Measurements from ENCODE around the gene CD8B2. TPM values are rescaled to one million over a fixed set of nuclear protein-coding genes. Genes with fewer than 3 reads are reported as not detected.
A peak's percentile ranks its signal among the peaks of the same experiment; 100 is the strongest.

Gene CD8B2
- total RNA-seq, 1 experiment from 2014 or later, result 0.14 TPM

- Mint-ChIP-seq H3K27ac (ENCODE audit: unreplicated experiment) (peak overlapping the region; percentile 83), H3K4me1 (ENCODE audit: low read depth, unreplicated experiment) (peaks cover 8% of the 10 kb centered on the region), H3K27me3 (ENCODE audit: insufficient read depth, unreplicated experiment) (peaks cover 2% of the 10 kb centered on the region), H3K36me3 (ENCODE audit: insufficient read depth, unreplicated experiment) (no peaks in the 10 kb centered on the region), H3K4me3 (ENCODE audit: unreplicated experiment) (no peak overlapping the region), H3K9me3 (ENCODE audit: unreplicated experiment) (no peaks in the 10 kb centered on the region)
- TF ChIP-seq CTCF (IDR thresholded peaks at IDR 0.05; ENCODE audit: insufficient read depth in 1 of 2, low read depth in 1 of 2, low read length in 1 of 2, severe bottlenecking in 1 of 2, unreplicated experiment in 1 of 2), result no peak
- H3K4me3 ChIP-seq (ENCODE audit: low read depth, low read length), result no peak overlapping the region
- POLR2A ChIA-PET, result no interaction called here
- DNase-seq, result no peak
- no peaks in the 10 kb centered on the region for H3K36me3 ChIP-seq (ENCODE audit: control insufficient read depth, insufficient read depth, low read length)
- H3K4me1 ChIP-seq, result peaks cover 13% of the 10 kb centered on the region
- intact Hi-C loops (cut with micrococcal nuclease; ENCODE audit: unreplicated experiment), result no loop called here
- CTCF ChIA-PET, result no interaction called here
- no TSS peak for BruUV-seq (replicated peaks)
- no peaks in the 10 kb centered on the region for H3K27me3 ChIP-seq (replicated peaks; ENCODE audit: control insufficient read depth, insufficient read depth, low read length)
- H3K9me3 ChIP-seq, result no peaks in the 10 kb centered on the region
Measured at GRCh38 chr2:106530866-106531265, 43.7 kb downstream of the CD8B2 start.

- Mint-ChIP-seq H3K27me3 (ENCODE audit: insufficient read depth, unreplicated experiment) (peaks cover 2% of the 10 kb centered on the region), H3K36me3 (ENCODE audit: insufficient read depth, unreplicated experiment) (no peaks in the 10 kb centered on the region), H3K4me3 (ENCODE audit: unreplicated experiment) (no peak overlapping the region), H3K27ac (ENCODE audit: unreplicated experiment) (peak overlapping the region; percentile 83), H3K4me1 (ENCODE audit: low read depth, unreplicated experiment) (peaks cover 8% of the 10 kb centered on the region), H3K9me3 (ENCODE audit: unreplicated experiment) (no peaks in the 10 kb centered on the region)
- DNase-seq, result peak; percentile 41 to 69
- intact Hi-C loops (cut with micrococcal nuclease; ENCODE audit: unreplicated experiment), result no loop called here
- ChIA-PET CTCF (interaction anchor here (1.0 kb wide), 1 partner anchor 51 kb away, joined by 3 read pairs; no protein-coding TSS in a partner anchor), POLR2A (no interaction called here)
- Histone ChIP-seq H3K9me3 (no peaks in the 10 kb centered on the region), H3K4me1 (peaks cover 13% of the 10 kb centered on the region), H3K4me3 (ENCODE audit: low read depth, low read length) (no peak overlapping the region), H3K36me3 (ENCODE audit: control insufficient read depth, insufficient read depth, low read length) (no peaks in the 10 kb centered on the region), H3K27me3 (replicated peaks; ENCODE audit: control insufficient read depth, insufficient read depth, low read length) (no peaks in the 10 kb centered on the region)
- BruUV-seq (replicated peaks), result no TSS peak
- TF ChIP-seq CTCF (IDR thresholded peaks at IDR 0.05; ENCODE audit: insufficient read depth in 1 of 2, low read depth in 1 of 2, low read length in 1 of 2, severe bottlenecking in 1 of 2, unreplicated experiment in 1 of 2), result no peak
Measured at GRCh38 chr2:106531676-106532214, 44.6 kb downstream of the CD8B2 start.

GRCh38 chr2:106532236-106532635 lies 45.1 kb downstream of the CD8B2 start:
- Mint-ChIP-seq H3K4me3 (ENCODE audit: unreplicated experiment) (no peak overlapping the region), H3K4me1 (ENCODE audit: low read depth, unreplicated experiment) (peaks cover 8% of the 10 kb centered on the region), H3K27me3 (ENCODE audit: insufficient read depth, unreplicated experiment) (peaks cover 2% of the 10 kb centered on the region), H3K9me3 (ENCODE audit: unreplicated experiment) (no peaks in the 10 kb centered on the region), H3K27ac (ENCODE audit: unreplicated experiment) (no peak overlapping the region), H3K36me3 (ENCODE audit: insufficient read depth, unreplicated experiment) (no peaks in the 10 kb centered on the region)
- no peak for DNase-seq
- intact Hi-C loops (cut with micrococcal nuclease; ENCODE audit: unreplicated experiment), result no loop called here
- Histone ChIP-seq H3K27me3 (replicated peaks; ENCODE audit: control insufficient read depth, insufficient read depth, low read length) (no peaks in the 10 kb centered on the region), H3K36me3 (ENCODE audit: control insufficient read depth, insufficient read depth, low read length) (no peaks in the 10 kb centered on the region), H3K9me3 (no peaks in the 10 kb centered on the region), H3K4me3 (ENCODE audit: low read depth, low read length) (no peak overlapping the region), H3K4me1 (peaks cover 13% of the 10 kb centered on the region)
- CTCF ChIA-PET, result interaction anchor here (1.0 kb wide), 1 partner anchor 50 kb away, joined by 3 read pairs; no protein-coding TSS in a partner anchor
- no peak for TF ChIP-seq CTCF (IDR thresholded peaks at IDR 0.05; ENCODE audit: insufficient read depth in 1 of 2, low read depth in 1 of 2, low read length in 1 of 2, severe bottlenecking in 1 of 2, unreplicated experiment in 1 of 2)
- no TSS peak for BruUV-seq (replicated peaks)
- POLR2A ChIA-PET, result no interaction called here
